GM12864 (cell line): ENCODE results near the gene NAT16.
A peak's percentile ranks its signal among the peaks of the same experiment; 100 is the strongest.

Experiments used
- DNase-seq: peaks from one replicate; pipeline ENCODE4 v3.0.0-alpha.2; 2011; ENCODE audit warnings: low read depth
- H3K4me3 ChIP-seq: 2 replicates; pipeline ENCODE4 v1.5.1; 2011; ENCODE audit warnings: mild to moderate bottlenecking, low read depth, low read length, control low read depth
- TF ChIP-seq, protein P1 (sequence below): IDR thresholded peaks from 2 replicates; pipeline ENCODE4 v1.5.1; 2011; ENCODE audit warnings: low read depth, mild to moderate bottlenecking, moderate library complexity, low read length, control low read depth, inconsistent platforms; ENCODE audit errors: missing control alignments

NAT16 gene

DNA sequence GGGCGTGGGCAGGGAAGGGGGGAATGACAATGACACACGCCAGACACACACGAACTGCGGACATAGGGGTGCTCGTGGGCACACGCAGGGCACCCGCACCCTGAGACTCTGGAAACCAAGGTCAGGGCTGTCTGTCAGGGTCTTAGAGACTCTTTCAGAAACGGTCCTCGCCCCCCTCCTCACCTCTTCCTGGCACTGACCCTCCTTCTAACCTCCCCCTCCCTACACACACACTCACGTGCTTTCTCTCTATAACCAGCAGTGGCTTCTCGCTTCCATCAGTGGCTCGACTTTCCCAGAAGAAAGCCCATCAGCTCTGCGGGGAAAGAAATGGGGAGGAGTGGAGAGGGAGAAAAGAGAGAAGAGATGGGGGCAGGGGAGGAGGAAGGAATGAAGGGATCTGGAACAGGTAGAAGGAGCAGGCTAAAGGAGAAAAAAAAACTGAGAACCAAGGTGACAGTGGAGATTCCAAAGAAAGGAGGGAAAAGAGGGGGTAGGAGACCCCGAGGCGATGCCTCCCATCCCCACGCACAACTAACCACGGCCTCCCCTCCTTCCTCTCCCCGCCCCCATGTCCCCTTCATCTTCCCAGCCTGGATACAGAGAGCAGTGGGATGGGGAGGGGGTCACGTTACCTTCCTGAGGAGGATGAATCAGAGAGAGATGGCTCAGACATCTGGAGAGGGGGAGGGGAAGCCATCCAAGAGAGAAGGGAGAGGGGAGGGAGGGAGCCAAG, 13.0 kb downstream of the NAT16 start:
- no peak overlapping the region for H3K4me3 ChIP-seq
- TF ChIP-seq, protein P1, sequence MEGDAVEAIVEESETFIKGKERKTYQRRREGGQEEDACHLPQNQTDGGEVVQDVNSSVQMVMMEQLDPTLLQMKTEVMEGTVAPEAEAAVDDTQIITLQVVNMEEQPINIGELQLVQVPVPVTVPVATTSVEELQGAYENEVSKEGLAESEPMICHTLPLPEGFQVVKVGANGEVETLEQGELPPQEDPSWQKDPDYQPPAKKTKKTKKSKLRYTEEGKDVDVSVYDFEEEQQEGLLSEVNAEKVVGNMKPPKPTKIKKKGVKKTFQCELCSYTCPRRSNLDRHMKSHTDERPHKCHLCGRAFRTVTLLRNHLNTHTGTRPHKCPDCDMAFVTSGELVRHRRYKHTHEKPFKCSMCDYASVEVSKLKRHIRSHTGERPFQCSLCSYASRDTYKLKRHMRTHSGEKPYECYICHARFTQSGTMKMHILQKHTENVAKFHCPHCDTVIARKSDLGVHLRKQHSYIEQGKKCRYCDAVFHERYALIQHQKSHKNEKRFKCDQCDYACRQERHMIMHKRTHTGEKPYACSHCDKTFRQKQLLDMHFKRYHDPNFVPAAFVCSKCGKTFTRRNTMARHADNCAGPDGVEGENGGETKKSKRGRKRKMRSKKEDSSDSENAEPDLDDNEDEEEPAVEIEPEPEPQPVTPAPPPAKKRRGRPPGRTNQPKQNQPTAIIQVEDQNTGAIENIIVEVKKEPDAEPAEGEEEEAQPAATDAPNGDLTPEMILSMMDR: no peak
- DNase-seq: no peak

DNA sequence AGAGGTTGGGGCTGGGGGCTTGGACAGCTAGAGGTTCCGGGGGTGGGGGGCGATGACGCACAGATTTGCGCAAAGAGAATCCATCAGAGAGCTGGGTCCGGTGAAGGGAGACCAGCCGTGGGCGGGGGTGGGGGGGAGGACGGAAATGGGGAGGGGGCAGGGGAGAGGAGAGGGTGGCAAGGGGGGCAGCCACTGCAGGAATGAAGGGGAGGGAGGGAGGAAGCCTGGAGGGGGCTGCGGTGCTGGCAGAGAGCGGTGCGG, 13.5 kb downstream of the NAT16 start:
- TF ChIP-seq, protein P1: no peak
- H3K4me3 ChIP-seq: no peak overlapping the region
- no peak for DNase-seq

DNA sequence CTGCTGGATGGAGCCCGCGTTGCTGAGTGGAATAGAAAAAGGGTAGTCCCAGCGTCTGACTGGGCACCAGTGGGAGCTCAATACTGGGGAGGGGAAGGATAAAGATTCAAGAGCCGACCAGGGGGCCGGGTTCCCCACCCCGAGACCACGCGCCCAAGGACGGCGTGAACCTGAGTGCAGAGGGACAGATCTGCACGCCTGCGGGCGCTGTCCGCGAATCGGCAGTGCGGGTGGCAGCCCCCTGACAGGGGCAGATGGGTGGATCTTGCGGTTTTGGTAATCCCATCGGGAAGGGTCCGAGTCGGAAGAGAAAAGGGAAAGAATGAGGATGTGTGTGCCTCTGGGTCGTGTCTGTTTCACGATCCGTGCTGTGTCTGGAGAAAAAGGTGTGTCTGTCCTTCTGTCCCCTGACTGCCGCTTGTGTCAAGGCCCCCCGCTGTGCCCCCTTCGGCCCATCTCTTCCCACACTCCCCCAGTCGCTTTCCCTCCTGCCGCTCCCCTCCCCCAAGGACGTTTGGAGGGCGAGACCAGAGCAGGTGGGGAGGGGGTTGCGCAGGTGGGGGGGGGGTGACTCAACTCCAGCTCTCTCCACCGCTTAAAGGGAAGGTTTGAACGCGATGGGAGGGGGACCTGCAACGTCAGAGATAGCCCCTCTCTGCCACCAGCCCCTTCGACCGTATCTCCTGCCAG, 14.0 kb downstream of the NAT16 start:
- TF ChIP-seq, protein P1: no peak
- DNase-seq: no peak
- no peak overlapping the region; the same call in 1 of the 2 replicates for H3K4me3 ChIP-seq

DNA sequence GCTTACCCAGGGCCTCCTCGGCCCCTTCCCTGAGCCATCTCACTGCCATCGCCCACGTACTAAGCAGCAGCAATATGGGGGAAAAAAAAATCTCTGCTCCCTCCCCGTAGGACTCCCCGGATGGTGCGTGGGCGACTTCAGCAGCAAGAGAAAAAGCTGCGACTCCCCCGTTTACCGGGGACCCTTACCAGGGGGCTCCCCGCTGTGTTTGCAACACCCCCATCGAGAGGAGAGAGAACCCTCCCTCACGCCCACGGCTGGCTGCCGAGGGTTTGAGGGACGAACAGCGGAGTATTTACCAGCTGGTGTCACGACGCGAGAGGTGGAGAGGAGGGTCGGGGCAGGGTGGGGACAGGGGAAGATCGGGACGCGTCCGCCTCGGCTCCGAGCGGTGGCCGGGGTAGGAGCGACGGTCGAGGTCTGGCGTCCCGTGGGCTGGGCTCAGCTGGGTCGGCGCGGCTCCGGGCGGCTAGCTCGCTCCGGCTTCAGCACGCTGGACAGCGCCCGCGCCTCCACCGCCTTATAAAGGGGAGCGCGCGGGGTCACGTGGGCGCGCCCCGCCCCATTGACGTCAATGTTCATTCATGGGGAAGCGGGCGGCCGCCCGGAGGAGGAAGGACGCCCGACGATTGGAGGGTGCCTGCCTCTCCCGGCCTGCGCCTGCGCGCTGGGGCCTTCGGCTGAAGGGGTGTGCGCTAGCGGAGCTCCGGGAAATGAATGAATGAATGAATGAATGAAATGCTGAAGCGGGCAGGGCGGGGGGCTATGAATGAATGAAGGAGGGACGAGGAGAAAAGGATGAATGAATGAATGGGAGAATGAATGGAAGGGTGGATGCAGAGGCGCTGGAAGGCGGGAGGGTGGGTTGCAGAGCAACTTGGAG, 14.8 kb downstream of the NAT16 start, which contains the start of gene VGF:
TSS of gene VGF (minus strand) at position 495 of the 883 bp plus-strand sequence. CDS start 726 bp downstream, outside the sequence.
- peak; percentile 55 for DNase-seq
- TF ChIP-seq, protein P1: no peak
- H3K4me3 ChIP-seq: no peak within 1 kb of the TSS; the same call in 1 of the 2 replicates

DNA sequence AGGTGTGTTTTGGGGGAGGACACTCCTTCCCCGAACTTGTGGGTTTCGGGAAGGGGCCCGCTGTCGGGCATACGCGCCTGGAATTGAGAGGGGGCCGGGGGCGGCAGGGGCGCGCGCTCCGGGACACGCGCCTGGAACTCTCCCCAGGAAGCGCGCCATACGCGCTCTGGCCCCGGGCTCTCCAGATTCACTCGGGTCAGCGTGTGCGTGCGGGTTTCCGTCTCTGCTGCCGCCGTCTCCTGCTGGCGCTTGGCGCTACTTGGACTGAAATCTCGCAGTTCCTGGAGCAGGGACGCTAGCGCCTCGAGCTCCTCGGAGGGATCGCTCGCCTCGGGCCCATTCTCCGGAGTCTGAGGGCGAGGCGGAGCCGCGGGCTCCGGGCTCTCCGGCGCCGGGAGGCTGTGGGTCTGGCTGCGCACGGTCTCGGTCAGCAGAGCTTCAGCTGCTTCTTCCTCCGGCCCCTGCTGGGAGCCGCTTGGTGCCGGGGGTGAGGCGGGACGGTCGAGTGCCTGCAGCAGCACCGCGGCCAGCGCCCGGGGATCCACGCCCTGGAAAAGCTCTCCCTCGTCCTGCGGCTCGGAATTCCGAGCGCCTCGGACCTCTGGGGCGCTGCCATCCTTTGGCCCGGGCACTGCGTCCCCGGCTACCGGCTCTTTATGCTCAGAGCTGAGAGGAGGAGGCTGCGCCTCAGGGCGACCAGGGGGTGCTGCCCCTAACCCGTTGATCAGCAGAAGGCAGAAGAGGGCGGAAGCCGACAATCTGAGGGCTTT, 15.8 kb downstream of the NAT16 start:
- H3K4me3 ChIP-seq: peak overlapping the region; percentile 50
- DNase-seq: no peak
- TF ChIP-seq, protein P1: no peak

DNA sequence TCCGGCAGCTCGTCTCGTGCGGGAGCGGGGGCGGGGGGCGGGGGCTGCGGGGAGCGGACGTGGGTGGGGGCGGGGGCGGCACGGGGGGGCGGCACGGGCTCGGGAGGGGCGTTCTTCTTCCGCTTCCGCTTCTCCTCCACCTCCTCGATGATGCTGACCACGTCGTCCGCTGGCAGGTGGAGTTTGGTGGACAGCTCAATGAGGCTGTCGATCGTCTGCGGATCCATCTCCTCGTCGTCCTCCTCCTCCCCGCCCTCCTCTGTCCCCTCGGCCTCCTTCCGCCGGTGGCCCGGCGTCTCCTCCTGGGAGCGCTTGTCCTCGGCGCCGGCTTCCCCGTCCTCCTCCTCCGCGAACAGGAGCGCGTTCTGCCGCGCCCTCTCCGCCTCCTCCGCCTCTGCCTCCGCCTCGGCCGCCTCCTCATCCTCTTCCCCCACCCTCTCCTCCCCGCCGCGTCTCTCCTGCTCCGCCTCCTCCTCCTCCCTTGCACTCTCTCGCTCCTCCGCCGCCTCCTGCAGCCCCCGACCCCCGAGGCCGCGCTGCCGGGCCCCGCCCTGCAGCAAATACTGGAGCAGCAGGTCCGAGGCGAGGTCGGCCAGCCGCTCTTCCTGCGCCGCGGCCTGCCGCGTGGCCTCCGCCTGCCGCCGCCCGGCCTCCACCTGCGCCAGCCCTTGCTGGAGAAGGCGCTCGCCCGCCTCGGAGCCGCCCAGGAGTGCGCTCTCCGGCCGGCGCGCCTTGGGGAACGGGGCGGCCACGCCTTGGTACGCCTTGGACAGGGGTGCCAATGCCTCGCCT, 16.6 kb downstream of the NAT16 start:
- DNase-seq: no peak
- H3K4me3 ChIP-seq: peak overlapping the region; percentile 50
- TF ChIP-seq, protein P1: no peak
